ENCODE data around the gene RGS3. TPM values are rescaled to one million over a fixed set of nuclear protein-coding genes. Genes with fewer than 3 reads are reported as not detected.
"Not testable (repeated sequence)": the region's sequence is repeated elsewhere in the genome, so short reads cannot be mapped to it uniquely, and the experiment has no call there.

Gene RGS3
- total RNA-seq, 1 donor from 2014 or later = 29.9 TPM

- Mint-ChIP-seq H3K27me3 (peaks cover 3% of the 10 kb centered on the region), H3K9me3 (no peaks in the 10 kb centered on the region), H3K27ac (no peak overlapping the region), H3K4me3 (no peak overlapping the region), H3K4me1 (ENCODE audit: unreplicated experiment) (peaks cover 46% of the 10 kb centered on the region), H3K36me3 (no peaks in the 10 kb centered on the region)
- TF ChIP-seq, protein P1, sequence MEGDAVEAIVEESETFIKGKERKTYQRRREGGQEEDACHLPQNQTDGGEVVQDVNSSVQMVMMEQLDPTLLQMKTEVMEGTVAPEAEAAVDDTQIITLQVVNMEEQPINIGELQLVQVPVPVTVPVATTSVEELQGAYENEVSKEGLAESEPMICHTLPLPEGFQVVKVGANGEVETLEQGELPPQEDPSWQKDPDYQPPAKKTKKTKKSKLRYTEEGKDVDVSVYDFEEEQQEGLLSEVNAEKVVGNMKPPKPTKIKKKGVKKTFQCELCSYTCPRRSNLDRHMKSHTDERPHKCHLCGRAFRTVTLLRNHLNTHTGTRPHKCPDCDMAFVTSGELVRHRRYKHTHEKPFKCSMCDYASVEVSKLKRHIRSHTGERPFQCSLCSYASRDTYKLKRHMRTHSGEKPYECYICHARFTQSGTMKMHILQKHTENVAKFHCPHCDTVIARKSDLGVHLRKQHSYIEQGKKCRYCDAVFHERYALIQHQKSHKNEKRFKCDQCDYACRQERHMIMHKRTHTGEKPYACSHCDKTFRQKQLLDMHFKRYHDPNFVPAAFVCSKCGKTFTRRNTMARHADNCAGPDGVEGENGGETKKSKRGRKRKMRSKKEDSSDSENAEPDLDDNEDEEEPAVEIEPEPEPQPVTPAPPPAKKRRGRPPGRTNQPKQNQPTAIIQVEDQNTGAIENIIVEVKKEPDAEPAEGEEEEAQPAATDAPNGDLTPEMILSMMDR (conservative IDR thresholded peaks at IDR 0.05) = no peak
- DNase-seq (ENCODE audit: extremely low spot score, unreplicated experiment) = no peak
These were observed 175.0 kb downstream of the RGS3 start for GRCh38 chr9:113638490-113638889.

DNA sequence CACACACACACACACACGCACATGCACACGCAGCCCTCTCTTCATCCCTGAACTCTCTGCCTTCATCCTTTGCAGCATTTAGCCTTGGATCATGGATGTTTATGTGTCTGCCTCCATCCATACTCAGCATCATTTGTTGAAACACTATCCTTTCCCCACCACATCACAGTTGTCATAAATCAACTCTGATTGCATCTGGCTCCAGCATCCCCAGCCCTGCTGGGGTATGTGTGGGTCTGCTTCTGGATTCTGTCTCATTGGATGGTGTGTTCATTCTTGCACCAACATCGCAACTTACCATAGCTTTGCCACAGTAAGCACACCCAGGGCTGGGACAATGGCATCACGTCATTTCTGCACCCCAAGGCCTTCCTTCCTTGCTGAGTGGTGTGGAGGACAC, 175.4 kb downstream of the RGS3 start:
- Mint-ChIP-seq H3K27me3 (peaks cover 3% of the 10 kb centered on the region), H3K4me1 (ENCODE audit: unreplicated experiment) (peaks cover 44% of the 10 kb centered on the region), H3K27ac (no peak overlapping the region), H3K36me3 (no peaks in the 10 kb centered on the region), H3K4me3 (peak overlapping the region; percentile 6), H3K9me3 (no peaks in the 10 kb centered on the region)
- DNase-seq (ENCODE audit: extremely low spot score, unreplicated experiment) = no peak
- TF ChIP-seq, protein P1 (conservative IDR thresholded peaks at IDR 0.05) = no peak

GRCh38 chr9:113639411-113639970, 176.0 kb downstream of the RGS3 start:
- H3K27ac Mint-ChIP-seq; H3K36me3 Mint-ChIP-seq; H3K27me3 Mint-ChIP-seq; DNase-seq (ENCODE audit: extremely low spot score, unreplicated experiment); H3K4me3 Mint-ChIP-seq; H3K9me3 Mint-ChIP-seq: not testable (repeated sequence)
- peaks cover 38% of the 10 kb centered on the region for H3K4me1 Mint-ChIP-seq (ENCODE audit: unreplicated experiment)

DNA sequence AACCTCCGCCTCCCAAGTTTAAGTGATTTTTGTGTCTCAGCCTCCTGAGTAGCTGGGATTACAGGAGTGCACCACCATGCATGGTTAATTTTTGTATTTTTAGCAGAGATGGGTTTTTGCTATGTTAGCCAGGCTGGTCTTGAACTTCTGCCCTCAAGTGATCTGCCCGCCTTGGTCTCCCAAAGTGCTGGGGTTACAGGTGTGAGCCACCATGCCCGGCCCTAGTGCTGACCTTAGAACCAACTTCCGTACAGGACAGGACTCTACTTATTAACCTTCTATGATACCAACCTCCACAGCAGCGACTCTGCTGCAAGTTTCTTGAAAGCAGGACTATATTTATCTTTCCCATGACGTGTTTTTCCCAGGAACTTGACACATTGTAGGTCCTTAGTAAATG, 176.9 kb downstream of the RGS3 start:
- Mint-ChIP-seq H3K9me3 (no peaks in the 10 kb centered on the region), H3K4me1 (ENCODE audit: unreplicated experiment) (peaks cover 33% of the 10 kb centered on the region), H3K36me3 (no peaks in the 10 kb centered on the region), H3K4me3 (no peak overlapping the region), H3K27ac (no peak overlapping the region), H3K27me3 (peaks cover 3% of the 10 kb centered on the region)
- TF ChIP-seq, protein P1 (conservative IDR thresholded peaks at IDR 0.05) = no peak
- DNase-seq (ENCODE audit: extremely low spot score, unreplicated experiment) = no peak

DNA sequence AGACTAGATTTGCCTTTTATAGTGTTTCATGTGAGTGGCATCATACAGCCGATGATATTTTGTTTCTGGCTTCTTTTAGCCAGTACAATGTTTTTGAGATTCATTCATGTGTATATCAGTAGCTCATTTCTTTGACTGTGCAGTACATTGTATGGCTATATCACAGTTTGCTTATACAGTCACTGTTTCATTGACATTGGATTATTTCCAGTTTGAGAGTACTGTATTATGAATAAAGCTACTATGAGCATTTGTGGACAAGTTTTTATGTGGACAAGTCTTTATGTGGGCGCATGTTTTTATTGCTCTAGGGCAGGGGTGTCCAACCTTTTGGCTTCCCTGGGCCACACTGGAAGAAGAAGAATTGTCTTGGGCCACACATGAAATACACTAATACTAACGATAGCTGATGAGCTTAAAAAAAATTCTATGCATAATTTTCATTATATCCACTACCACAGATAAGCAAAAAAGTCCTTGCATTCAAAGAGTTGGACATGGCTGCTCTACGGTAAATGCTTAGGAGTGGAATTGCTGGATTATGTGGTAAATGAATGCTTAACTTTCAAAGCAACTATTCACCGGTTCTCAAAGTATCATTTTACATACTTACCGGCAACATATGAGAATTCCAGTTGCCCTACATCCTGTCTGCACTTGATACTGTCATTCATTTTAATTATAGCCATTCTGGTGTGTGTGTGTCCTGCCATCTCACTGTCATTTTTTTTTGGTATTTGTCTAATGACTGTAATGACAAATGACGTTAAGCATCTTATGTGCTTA, 177.8 kb downstream of the RGS3 start:
- no peaks in the 10 kb centered on the region for H3K9me3 Mint-ChIP-seq
- H3K36me3 Mint-ChIP-seq = no peaks in the 10 kb centered on the region
- TF ChIP-seq, protein P1 (conservative IDR thresholded peaks at IDR 0.05) = no peak
- H3K4me3 Mint-ChIP-seq = no peak overlapping the region
- H3K27ac Mint-ChIP-seq = no peak overlapping the region
- DNase-seq (ENCODE audit: extremely low spot score, unreplicated experiment) = no peak
- H3K4me1 Mint-ChIP-seq (ENCODE audit: unreplicated experiment) = peaks cover 25% of the 10 kb centered on the region
- peaks cover 3% of the 10 kb centered on the region for H3K27me3 Mint-ChIP-seq

- Mint-ChIP-seq H3K9me3 (no peaks in the 10 kb centered on the region), H3K27ac (no peak overlapping the region), H3K4me3 (no peak overlapping the region), H3K27me3 (peaks cover 3% of the 10 kb centered on the region), H3K4me1 (ENCODE audit: unreplicated experiment) (peaks cover 17% of the 10 kb centered on the region), H3K36me3 (no peaks in the 10 kb centered on the region)
- no peak for DNase-seq (ENCODE audit: extremely low spot score, unreplicated experiment)
- TF ChIP-seq, protein P1 (conservative IDR thresholded peaks at IDR 0.05) = no peak
These were observed 180.8 kb downstream of the RGS3 start for GRCh38 chr9:113644321-113644720.
